GM12878 (cell line): ENCODE results near the gene VCL. TPM values are rescaled to one million over a fixed set of nuclear protein-coding genes. Genes with fewer than 3 reads are reported as not detected.

Experiments used
- ATAC-seq: fragments of 200-7000 bp; cut with Tn5 transposase; 3 replicates; pipeline ENCODE4 v1.9.1; 2020; ENCODE audit warnings: mild to moderate bottlenecking, moderate library complexity
- BruUV-seq: library from RNA; stranded (reverse); fragments of 400-500 nt; replicated peaks from 2 replicates; lab custom pipeline; 2021; lab: Mats Ljungman, UMichigan
- CTCF ChIA-PET: fragments of 300-600 bp; sonication (Branson Sonifier 250); formaldehyde crosslinking; extraction: SDS; loops from one replicate; lab custom pipeline; 2021; ENCODE audit warnings: inconsistent platforms; lab: Yijun Ruan, JAX
- POLR2A ChIA-PET: fragments of 350-600 bp; formaldehyde crosslinking; extraction: SDS; loops from one replicate; lab custom pipeline; 2021; ENCODE audit warnings: inconsistent platforms; lab: Charles Lee
- RAD21 ChIA-PET: fragments of 300-600 bp; sonication (Branson Sonifier 250); formaldehyde crosslinking; loops from one replicate; lab custom pipeline; 2023; ENCODE audit warnings: antibody characterized with exemption; ENCODE audit not compliant: unreplicated experiment; lab: Charles Lee
- SMC1A ChIA-PET: fragments of 300-600 bp; sonication (Branson Sonifier 250); formaldehyde crosslinking; loops from one replicate; lab custom pipeline; 2023; ENCODE audit not compliant: unreplicated experiment, uncharacterized antibody; lab: Charles Lee
- DNase-seq: peaks from one replicate; pipeline ENCODE4 v3.0.0-alpha.2; 2011; ENCODE audit warnings: low read depth, low spot score
- FAIRE-seq: peaks from 3 replicates; lab custom pipeline; 2011; peaks lifted over from hg19 to GRCh38; lab: Jason Lieb, UNC
- H2AFZ ChIP-seq: 2 replicates; pipeline ENCODE4 v1.6.0; 2011; ENCODE audit warnings: low read depth, low read length, control low read depth; ENCODE audit not compliant: control insufficient read depth
- H3K27ac ChIP-seq: 2 replicates; pipeline ENCODE4 v1.5.1; 2011; ENCODE audit warnings: control low read depth; ENCODE audit not compliant: control insufficient read depth, insufficient read depth
- H3K27me3 ChIP-seq, 2 experiments: replicated peaks in 1 of 2; 2 replicates each; pipeline versions ENCODE4 v1.6.0 to v1.6.1; 2011; ENCODE audit warnings: low read length in 1 of 2; ENCODE audit not compliant: control insufficient read depth in 2 of 2, insufficient read depth in 2 of 2
- H3K36me3 ChIP-seq, 2 experiments: 2 replicates each; pipeline ENCODE4 v1.5.1; 2011; ENCODE audit warnings: low read length in 1 of 2; ENCODE audit not compliant: control insufficient read depth in 2 of 2, insufficient read depth in 2 of 2
- H3K4me1 ChIP-seq: 2 replicates; pipeline ENCODE4 v1.6.1; 2011; ENCODE audit warnings: mild to moderate bottlenecking, low read length, moderate library complexity, mixed read lengths; ENCODE audit not compliant: control insufficient read depth, insufficient read depth
- H3K4me2 ChIP-seq: 2 replicates; pipeline ENCODE4 v1.6.0; 2011; ENCODE audit warnings: control low read depth; ENCODE audit not compliant: control insufficient read depth, insufficient read depth
- H3K4me3 ChIP-seq: fragments of 200-600 bp; sonication (generic); 2 replicates; pipeline ENCODE4 v1.5.1; 2016
- H3K79me2 ChIP-seq: 2 replicates; pipeline ENCODE4 v1.6.0; 2011; ENCODE audit warnings: low read length; ENCODE audit not compliant: control insufficient read depth, insufficient read depth
- H3K9ac ChIP-seq: 2 replicates; pipeline ENCODE4 v1.8.0; 2011; ENCODE audit warnings: low read length, control low read depth, mixed read lengths; ENCODE audit not compliant: control insufficient read depth, insufficient read depth
- H3K9me3 ChIP-seq: replicated peaks from 3 replicates; pipeline ENCODE4 v1.5.1; 2011; ENCODE audit warnings: mild to moderate bottlenecking, low read length; ENCODE audit not compliant: control insufficient read depth, insufficient read depth
- H4K20me1 ChIP-seq: 2 replicates; pipeline ENCODE4 v1.6.0; 2011; ENCODE audit not compliant: control insufficient read depth, insufficient read depth
- BACH1 ChIP-seq: fragments of 450-650 bp; IDR thresholded peaks from 2 replicates; pipeline ENCODE4 v1.6.1; 2017; ENCODE audit warnings: mild to moderate bottlenecking, borderline replicate concordance
- BHLHE40 ChIP-seq, 2 experiments: fragments of 450-650 bp in 1 of 2; IDR thresholded peaks; 2 replicates each; pipeline ENCODE4 v1.6.1; 2011 to 2017; ENCODE audit warnings: low read depth in 2 of 2, borderline replicate concordance in 1 of 2, improper control_type of control experiment in 1 of 2, low read length in 1 of 2, mild to moderate bottlenecking in 1 of 2
- EP300 ChIP-seq, 2 experiments: fragments of 150-350 bp in 1 of 2; IDR thresholded peaks; 2 replicates each; pipeline ENCODE4 v1.6.1; 2011 to 2012; ENCODE audit warnings: low read depth in 2 of 2, low read length in 2 of 2, borderline replicate concordance in 1 of 2, improper control_type of control experiment in 1 of 2, inconsistent platforms in 1 of 2; ENCODE audit not compliant: control insufficient read depth in 1 of 2
- IKZF1 ChIP-seq: fragments of 450-650 bp; conservative IDR thresholded peaks from 2 replicates; pipeline ENCODE4 v1.6.1; 2017; ENCODE audit warnings: antibody characterized with exemption, mild to moderate bottlenecking
- IRF4 ChIP-seq: IDR thresholded peaks from 2 replicates; pipeline ENCODE4 v1.6.1; 2011; ENCODE audit warnings: low read depth, low read length
- KDM1A ChIP-seq: fragments of 200-600 bp; sonication (generic); IDR thresholded peaks from 2 replicates; pipeline ENCODE4 v1.6.1; 2016; ENCODE audit warnings: borderline replicate concordance
- MXI1 ChIP-seq: fragments of 150-350 bp; IDR thresholded peaks from 2 replicates; pipeline ENCODE4 v1.6.1; 2011; ENCODE audit warnings: low read depth, mild to moderate bottlenecking, inconsistent platforms, low read length, improper control_type of control experiment
- NBN ChIP-seq: fragments of 450-650 bp; IDR thresholded peaks from 2 replicates; pipeline ENCODE4 v1.6.1; 2016
- PML ChIP-seq: IDR thresholded peaks from 2 replicates; pipeline ENCODE4 v1.6.1; 2012; ENCODE audit warnings: low read length, inconsistent platforms
- POU2F2 ChIP-seq: IDR thresholded peaks from 3 replicates; pipeline ENCODE4 v1.6.1; 2011; ENCODE audit warnings: low read depth, mild to moderate bottlenecking, low read length, borderline replicate concordance
- RFX5 ChIP-seq: IDR thresholded peaks from 2 replicates; pipeline ENCODE4 v1.6.1; 2011; ENCODE audit warnings: low read depth, low read length, improper control_type of control experiment
- SMAD1 ChIP-seq: fragments of 450-650 bp; IDR thresholded peaks from 2 replicates; pipeline ENCODE4 v1.6.1; 2018; ENCODE audit warnings: mild to moderate bottlenecking, low read depth; ENCODE audit not compliant: partially characterized antibody
- ZBED1 ChIP-seq: IDR thresholded peaks from 2 replicates; pipeline ENCODE4 v1.6.1; 2016; ENCODE audit warnings: borderline replicate concordance
- ZNF217 ChIP-seq: fragments of 450-650 bp; IDR thresholded peaks from 2 replicates; pipeline ENCODE4 v1.6.1; 2017; ENCODE audit warnings: antibody characterized with exemption, mild to moderate bottlenecking
- ZSCAN29 ChIP-seq: fragments of 450-650 bp; IDR thresholded peaks from 2 replicates; pipeline ENCODE4 v1.6.1; 2017; ENCODE audit warnings: mild to moderate bottlenecking, moderate library complexity
- WGBS: methylation state at CpG from one replicate; pipeline ENCODE4 v1.1.6; 2016; ENCODE audit warnings: low lambda C conversion rate; ENCODE audit not compliant: insufficient replicate concordance, insufficient coverage; ENCODE audit errors: missing lambda C conversion rate; 5-methylcytosine and 5-hydroxymethylcytosine counted together
- in situ Hi-C: fragments of 300-500 bp; cut with MboI; formaldehyde crosslinking; loops from 9 replicates; pipeline ENCODE4 v1.14.3; 2018; ENCODE audit warnings: mixed read lengths
- intact Hi-C: fragments of 100-400 bp; cut with micrococcal nuclease; formaldehyde crosslinking; loops from one replicate; pipeline ENCODE4 v1.14.2; 2022; ENCODE audit not compliant: unreplicated experiment
- polyA plus RNA-seq, 11 experiments: library from polyadenylated mRNA; depleted of rRNA in 4 of 11; unstranded in 6 of 11; stranded (reverse) in 5 of 11; fragments of >200 nt; fragmentation: Nextera tagmentation in 4 of 11; fragmentation: Illumina TruSeq in 1 of 11; extraction: Ambion mirVana in 4 of 11; extraction: Trizol in 1 of 11; gene quantifications; 1 replicate in 1 of 11; 2 replicates in 10 of 11; pipeline versions ENCODE4 v1.2.1 to v1.2.3, GENCODE V29; 2011 to 2016; ENCODE audit warnings: inconsistent platforms in 2 of 11, missing spikeins in 2 of 11, low read depth in 1 of 11
- total RNA-seq, 4 experiments: library from RNA; depleted of rRNA in 3 of 4; stranded (reverse); fragments of >200 nt in 3 of 4; fragmentation: Illumina TruSeq in 1 of 4; extraction: Trizol in 1 of 4; gene quantifications; 2 replicates each; pipeline versions ENCODE4 v1.2.1 to v1.2.3, GENCODE V29; 2013 to 2021
- TF ChIP-seq, protein P1 (sequence below): IDR thresholded peaks from 2 replicates; pipeline ENCODE4 v1.6.1; 2011; ENCODE audit warnings: mild to moderate bottlenecking, low read depth, low read length, moderate library complexity; ENCODE audit not compliant: insufficient replicate concordance

The VCL gene
- total and polyA plus RNA-seq, 10 of the 15 experiments (the other 5 are each of a cell fraction or from before 2014, with no cell fraction given), result 6.7 to 54.6 (median 24.3) TPM

DNA sequence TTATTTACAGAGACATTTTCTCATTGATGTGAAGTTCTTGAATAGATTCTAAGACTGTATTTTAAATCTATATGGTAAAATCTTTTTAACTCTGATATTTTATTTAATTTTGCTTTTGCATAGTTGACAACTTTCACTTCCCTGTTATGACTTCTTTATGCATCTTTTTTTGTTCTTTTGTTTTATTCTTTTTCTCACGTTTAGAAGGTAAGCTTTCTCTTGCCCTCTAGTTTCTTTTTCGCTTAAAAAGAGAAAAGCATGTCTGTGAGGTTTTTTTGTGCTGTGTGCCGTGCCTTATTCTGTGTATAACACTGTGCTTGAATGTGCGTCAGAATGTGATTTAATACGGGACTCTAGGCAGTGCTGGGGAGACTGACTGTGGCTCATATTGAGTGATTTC, 78.0 kb downstream of the VCL start:
- no peaks in the 10 kb centered on the region for H4K20me1 ChIP-seq
- WGBS, result 75% methylated on average over 5 of the region's 5 CpGs
- DNase-seq (no peak), FAIRE-seq (no peak), ATAC-seq (no peak)
- TF ChIP-seq BHLHE40 (IDR thresholded peaks at IDR 0.05; ENCODE audit: borderline replicate concordance in 1 of 2, low read depth in 2 of 2, low read length in 1 of 2), result no peak
- TF ChIP-seq IKZF1, result no peak
- no peak for TF ChIP-seq RFX5
- no peak for TF ChIP-seq BACH1
- no peak for TF ChIP-seq NBN
- no peak for TF ChIP-seq IRF4
- no peak for TF ChIP-seq EP300 (IDR thresholded peaks at IDR 0.05; ENCODE audit: borderline replicate concordance in 1 of 2, control insufficient read depth in 1 of 2, low read depth in 2 of 2, low read length in 2 of 2)
- no peak for TF ChIP-seq POU2F2
- TF ChIP-seq SMAD1, result no peak
- no peak for TF ChIP-seq PML
- TF ChIP-seq, protein P1, sequence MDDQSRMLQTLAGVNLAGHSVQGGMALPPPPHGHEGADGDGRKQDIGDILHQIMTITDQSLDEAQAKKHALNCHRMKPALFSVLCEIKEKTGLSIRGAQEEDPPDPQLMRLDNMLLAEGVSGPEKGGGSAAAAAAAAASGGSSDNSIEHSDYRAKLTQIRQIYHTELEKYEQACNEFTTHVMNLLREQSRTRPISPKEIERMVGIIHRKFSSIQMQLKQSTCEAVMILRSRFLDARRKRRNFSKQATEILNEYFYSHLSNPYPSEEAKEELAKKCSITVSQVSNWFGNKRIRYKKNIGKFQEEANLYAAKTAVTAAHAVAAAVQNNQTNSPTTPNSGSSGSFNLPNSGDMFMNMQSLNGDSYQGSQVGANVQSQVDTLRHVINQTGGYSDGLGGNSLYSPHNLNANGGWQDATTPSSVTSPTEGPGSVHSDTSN, result no peak
- no peak for TF ChIP-seq ZNF217
- TF ChIP-seq KDM1A, result no peak
- TF ChIP-seq ZSCAN29, result no peak
- TF ChIP-seq MXI1, result no peak
- no peak for TF ChIP-seq ZBED1
- ChIA-PET RAD21 (interaction anchor here (0.9 to 3.0 kb wide), 10 partner anchors 18 to 197 kb away, joined by 3 to 29 read pairs (median 5); no protein-coding TSS in a partner anchor), CTCF (interaction anchor here (0.6 to 8.1 kb wide), 16 partner anchors 10 to 222 kb away, joined by 3 to 92 read pairs (median 4); no protein-coding TSS in a partner anchor), POLR2A (interaction anchor here (0.6 to 1.7 kb wide), 4 partner anchors 17 to 102 kb away, joined by 3 to 5 read pairs (median 4); no protein-coding TSS in a partner anchor), SMC1A (interaction anchor here (0.8 to 9.2 kb wide), 22 partner anchors 9 to 226 kb away, joined by 3 to 160 read pairs (median 4); no protein-coding TSS in a partner anchor)
- no peak overlapping the region for H3K27ac ChIP-seq
- H3K4me1 ChIP-seq, result peaks cover 29% of the 10 kb centered on the region
- H3K79me2 ChIP-seq, result no peaks in the 10 kb centered on the region
- intact Hi-C loops (no loop called here), in situ Hi-C loops (loop anchor here (25.0 kb wide), 1 partner anchor 189 kb away; no protein-coding TSS in a partner anchor)
- no peak overlapping the region for H3K9ac ChIP-seq
- no peak overlapping the region for H2AFZ ChIP-seq
- no peaks in the 10 kb centered on the region for H3K27me3 ChIP-seq
- H3K4me2 ChIP-seq, result no peak overlapping the region
- BruUV-seq, result no TSS peak
- no peaks in the 10 kb centered on the region for H3K9me3 ChIP-seq
- 0 out of 2 replicates have a peak overlapping the region, but pooled peaks have one; percentile 6 for H3K4me3 ChIP-seq
- H3K36me3 ChIP-seq, result no peaks in the 10 kb centered on the region
